ENCODE measurements around the gene SLC35D1.

- no peak for TF ChIP-seq CTCF (conservative IDR thresholded peaks at IDR 0.05 in 1 of 2, IDR thresholded peaks at IDR 0.05 in 1 of 2; ENCODE audit: extremely low read depth in 1 of 2, insufficient read depth in 1 of 2, low read depth in 1 of 2, low read length in 2 of 2)
- no peak for TF ChIP-seq EZH2 (IDR thresholded peaks at IDR 0.05; ENCODE audit: borderline replicate concordance, low read length)
These were observed 49.8 kb downstream of the SLC35D1 start for GRCh38 chr1:67004176-67004575.

Data from mammary epithelial cell (primary cell).